Mesenchymal stem cell (in vitro differentiated cells and primary cell): ENCODE measurements around the gene FMNL3.

Source experiments
- DNase-seq: peaks from one replicate; pipeline ENCODE4 v3.0.0-alpha.2; 2013
- H2AFZ ChIP-seq: one replicate; pipeline ENCODE4 v1.6.1; 2013; ENCODE audit warnings: low read depth, mild to moderate bottlenecking, control low read depth, inconsistent platforms, low read length, moderate library complexity
- H2AK5ac ChIP-seq: 2 replicates; pipeline ENCODE4 v1.6.1; 2013; ENCODE audit warnings: low read length, moderate library complexity, mild to moderate bottlenecking, inconsistent platforms; ENCODE audit not compliant: severe bottlenecking
- H2BK120ac ChIP-seq: one replicate; pipeline ENCODE4 v1.6.1; 2013; ENCODE audit warnings: low read depth, mild to moderate bottlenecking, inconsistent platforms, low read length, moderate library complexity
- H2BK12ac ChIP-seq, 2 experiments: one replicate each; pipeline ENCODE4 v1.6.1; 2013; ENCODE audit warnings: inconsistent platforms in 2 of 2, low read length in 2 of 2, mild to moderate bottlenecking in 2 of 2, moderate library complexity in 2 of 2, control low read depth in 1 of 2
- H2BK15ac ChIP-seq: one replicate; pipeline ENCODE4 v1.6.1; 2013; ENCODE audit warnings: mild to moderate bottlenecking, low read depth, inconsistent platforms; ENCODE audit not compliant: poor library complexity, severe bottlenecking
- H2BK5ac ChIP-seq: 2 replicates; pipeline ENCODE4 v1.6.1; 2013; ENCODE audit warnings: low read depth, mild to moderate bottlenecking, low read length, control low read depth, inconsistent platforms; ENCODE audit not compliant: poor library complexity, severe bottlenecking
- H3K14ac ChIP-seq, 2 experiments: one replicate each; pipeline ENCODE4 v1.6.1; 2013; ENCODE audit warnings: inconsistent platforms in 2 of 2, low read length in 2 of 2, control low read depth in 1 of 2, mild to moderate bottlenecking in 1 of 2, moderate library complexity in 1 of 2
- H3K18ac ChIP-seq, 2 experiments: one replicate each; pipeline ENCODE4 v1.6.1; 2013; ENCODE audit warnings: inconsistent platforms in 2 of 2, low read length in 2 of 2, control low read depth in 1 of 2, low read depth in 1 of 2, mild to moderate bottlenecking in 1 of 2
- H3K23ac ChIP-seq, 2 experiments: one replicate each; pipeline ENCODE4 v1.6.1; 2013; ENCODE audit warnings: inconsistent platforms in 2 of 2, low read length in 2 of 2, mild to moderate bottlenecking in 2 of 2, moderate library complexity in 2 of 2, control low read depth in 1 of 2
- H3K27ac ChIP-seq: 2 replicates; pipeline ENCODE4 v1.5.1; 2013; ENCODE audit warnings: mild to moderate bottlenecking, moderate library complexity, low read length, control low read depth, inconsistent platforms; ENCODE audit not compliant: poor library complexity, severe bottlenecking
- H3K27me3 ChIP-seq, 2 experiments: 2 replicates each; pipeline versions ENCODE4 v1.6.1 to v1.7.0; 2013; ENCODE audit warnings: low read length in 2 of 2, mild to moderate bottlenecking in 2 of 2, moderate library complexity in 2 of 2, control low read depth in 1 of 2, inconsistent platforms in 1 of 2; ENCODE audit not compliant: control insufficient read depth in 1 of 2, insufficient read depth in 1 of 2
- H3K36me3 ChIP-seq, 2 experiments: 2 replicates each; pipeline versions ENCODE4 v1.6.1 to v1.7.0; 2013; ENCODE audit warnings: low read length in 2 of 2, control low read depth in 1 of 2, inconsistent platforms in 1 of 2, low read depth in 1 of 2, mild to moderate bottlenecking in 1 of 2; ENCODE audit not compliant: insufficient read depth in 2 of 2, control insufficient read depth in 1 of 2
- H3K4ac ChIP-seq, 2 experiments: one replicate each; pipeline ENCODE4 v1.6.1; 2013; ENCODE audit warnings: inconsistent platforms in 2 of 2, low read length in 2 of 2, mild to moderate bottlenecking in 2 of 2, moderate library complexity in 2 of 2, control low read depth in 1 of 2, low read depth in 1 of 2
- H3K4me1 ChIP-seq: 2 replicates; pipeline ENCODE4 v1.6.1; 2013; ENCODE audit warnings: low read depth, low read length, control low read depth; ENCODE audit not compliant: control insufficient read depth, insufficient read depth
- H3K4me2 ChIP-seq: 2 replicates; pipeline ENCODE4 v1.6.1; 2013; ENCODE audit warnings: low read length, mild to moderate bottlenecking, inconsistent platforms; ENCODE audit not compliant: poor library complexity, severe bottlenecking
- H3K4me3 ChIP-seq, 2 experiments: 2 replicates each; pipeline versions ENCODE4 v1.5.1 to v1.7.0; 2013; ENCODE audit warnings: low read length in 2 of 2, mild to moderate bottlenecking in 2 of 2, control low read depth in 1 of 2, low read depth in 1 of 2; ENCODE audit not compliant: insufficient read depth in 1 of 2
- H3K79me1 ChIP-seq: replicated peaks from 2 replicates; pipeline ENCODE4 v1.6.1; 2013; ENCODE audit warnings: mild to moderate bottlenecking, control low read depth, low read length, inconsistent platforms; ENCODE audit not compliant: poor library complexity, severe bottlenecking
- H3K9ac ChIP-seq: 2 replicates; pipeline ENCODE4 v1.7.0; 2013; ENCODE audit warnings: mild to moderate bottlenecking, low read length, moderate library complexity
- H3K9me3 ChIP-seq: 2 replicates; pipeline ENCODE4 v1.7.0; 2013; ENCODE audit warnings: mild to moderate bottlenecking, low read length; ENCODE audit not compliant: control insufficient read depth
- H4K8ac ChIP-seq: one replicate; pipeline ENCODE4 v1.6.1; 2013; ENCODE audit warnings: inconsistent platforms, mild to moderate bottlenecking, low read length, moderate library complexity
- H4K91ac ChIP-seq: one replicate; pipeline ENCODE4 v1.6.1; 2013; ENCODE audit warnings: mild to moderate bottlenecking, low read length, inconsistent platforms
- WGBS: methylation state at CpG from one replicate; pipeline ENCODE4 v1.1.7; 2013; ENCODE audit warnings: mixed read lengths; 5-methylcytosine and 5-hydroxymethylcytosine counted together

The FMNL3 gene

GRCh38 chr12:49652921-49653520 lies 54.2 kb downstream of the FMNL3 start:
- WGBS, result 93% methylated on average over 4 of the region's 4 CpGs
- Histone ChIP-seq H3K9me3 (no peaks in the 10 kb centered on the region), H3K14ac (no peak overlapping the region), H3K4me1 (no peaks in the 10 kb centered on the region), H3K4me2 (no peak overlapping the region), H2BK12ac (no peak overlapping the region), H2BK15ac (peak overlapping the region; percentile 12), H3K27ac (no peak overlapping the region), H2AK5ac (no peak overlapping the region), H3K4me3 (no peak overlapping the region), H2BK5ac (no peak overlapping the region), H2AFZ (no peak overlapping the region), H3K27me3 (no peaks in the 10 kb centered on the region), H2BK120ac (no peak overlapping the region), H3K79me1 (peaks cover 5% of the 10 kb centered on the region), H3K4ac (no peak overlapping the region), H3K23ac (no peak overlapping the region), H3K9ac (no peak overlapping the region), H3K18ac (no peak overlapping the region), H3K36me3 (peaks cover 89 to 93% of the 10 kb centered on the region in 2 experiments), H4K91ac (no peak overlapping the region), H4K8ac (no peak overlapping the region)
- no peak for DNase-seq

- Histone ChIP-seq H3K14ac (no peak overlapping the region), H3K27me3 (no peaks in the 10 kb centered on the region), H3K27ac (no peak overlapping the region), H3K4me2 (no peak overlapping the region), H2BK120ac (no peak overlapping the region), H3K9ac (no peak overlapping the region), H3K4me3 (no peak overlapping the region), H2BK15ac (no peak overlapping the region), H3K36me3 (peaks cover 86 to 89% of the 10 kb centered on the region in 2 experiments), H2BK12ac (no peak overlapping the region), H3K4ac (no peak overlapping the region), H3K9me3 (no peaks in the 10 kb centered on the region), H2AK5ac (no peak overlapping the region), H3K18ac (no peak overlapping the region), H3K79me1 (peaks cover 5% of the 10 kb centered on the region), H2AFZ (no peak overlapping the region), H4K91ac (no peak overlapping the region), H3K23ac (no peak overlapping the region), H3K4me1 (no peaks in the 10 kb centered on the region), H2BK5ac (no peak overlapping the region), H4K8ac (no peak overlapping the region)
- DNase-seq, result no peak
- 78% methylated on average over 8 of the region's 8 CpGs for WGBS
Observed at GRCh38 chr12:49651855-49652254, 55.4 kb downstream of the FMNL3 start.

- DNase-seq, result no peak
- Histone ChIP-seq H3K4me1 (no peaks in the 10 kb centered on the region), H2AFZ (no peak overlapping the region), H2AK5ac (no peak overlapping the region), H3K14ac (no peak overlapping the region), H2BK120ac (no peak overlapping the region), H3K4me3 (no peak overlapping the region), H4K8ac (no peak overlapping the region), H3K27me3 (no peaks in the 10 kb centered on the region), H4K91ac (no peak overlapping the region), H2BK15ac (no peak overlapping the region), H3K4me2 (no peak overlapping the region), H3K18ac (no peak overlapping the region), H3K23ac (no peak overlapping the region), H3K36me3 (peaks cover 89 to 93% of the 10 kb centered on the region in 2 experiments), H3K9ac (no peak overlapping the region), H3K79me1 (peaks cover 7% of the 10 kb centered on the region), H2BK5ac (no peak overlapping the region), H3K9me3 (no peaks in the 10 kb centered on the region), H3K4ac (no peak overlapping the region), H2BK12ac (no peak overlapping the region), H3K27ac (no peak overlapping the region)
- WGBS, result 91% methylated on average over 5 of the region's 5 CpGs
Observed at GRCh38 chr12:49649892-49650291, 57.3 kb downstream of the FMNL3 start.

GRCh38 chr12:49649445-49649844 lies 57.8 kb downstream of the FMNL3 start:
- Histone ChIP-seq H3K79me1 (peaks cover 7% of the 10 kb centered on the region), H2BK12ac (no peak overlapping the region), H2AK5ac (no peak overlapping the region), H2BK5ac (no peak overlapping the region), H4K8ac (no peak overlapping the region), H3K4me3 (no peak overlapping the region), H3K36me3 (peaks cover 85 to 92% of the 10 kb centered on the region in 2 experiments), H2BK15ac (no peak overlapping the region), H3K4ac (no peak overlapping the region), H3K23ac (no peak overlapping the region), H3K9me3 (no peaks in the 10 kb centered on the region), H3K27ac (no peak overlapping the region), H3K4me1 (no peaks in the 10 kb centered on the region), H2BK120ac (no peak overlapping the region), H3K27me3 (no peaks in the 10 kb centered on the region), H3K14ac (no peak overlapping the region), H3K18ac (no peak overlapping the region), H3K9ac (no peak overlapping the region), H2AFZ (no peak overlapping the region), H4K91ac (no peak overlapping the region), H3K4me2 (no peak overlapping the region)
- no peak for DNase-seq
- 99% methylated on average over 11 of the region's 11 CpGs for WGBS
